AG08396 (cell line): Measurements from ENCODE around the gene CDC42EP1.
A peak's percentile ranks its signal among the peaks of the same experiment; 100 is the strongest.
"Not testable (repeated sequence)": the region's sequence is repeated elsewhere in the genome, so short reads cannot be mapped to it uniquely, and the experiment has no call there.

Experiments used
- DNase-seq: peaks from one replicate; pipeline ENCODE4 v3.0.0; 2012; ENCODE audit warnings: low spot score, mixed read lengths

Gene CDC42EP1

GRCh38 chr22:37534445-37534844, 25.8 kb upstream of the CDC42EP1 start:
- no peak for DNase-seq

- DNase-seq = no peak
Measured at GRCh38 chr22:37535159-37535558, 25.1 kb upstream of the CDC42EP1 start.

GRCh38 chr22:37538590-37539357, 21.5 kb upstream of the CDC42EP1 start:
- peak; percentile 92 for DNase-seq

- not testable (repeated sequence) for DNase-seq
Measured at GRCh38 chr22:37539790-37540189, 20.5 kb upstream of the CDC42EP1 start.

GRCh38 chr22:37542416-37542815, 17.9 kb upstream of the CDC42EP1 start:
- DNase-seq = not testable (repeated sequence)

GRCh38 chr22:37542959-37543358, 17.3 kb upstream of the CDC42EP1 start:
- no peak for DNase-seq

GRCh38 chr22:37544955-37545702, 15.2 kb upstream of the CDC42EP1 start:
- peak; percentile 68 for DNase-seq

- DNase-seq = peak; percentile 94
Measured at GRCh38 chr22:37545703-37546436, 14.4 kb upstream of the CDC42EP1 start.

GRCh38 chr22:37546437-37547250, 13.6 kb upstream of the CDC42EP1 start:
- peak; percentile 53 for DNase-seq

- no peak for DNase-seq
Measured at GRCh38 chr22:37547251-37547741, 13.0 kb upstream of the CDC42EP1 start.

GRCh38 chr22:37549704-37550059, 10.6 kb upstream of the CDC42EP1 start:
- peak; percentile 68 for DNase-seq

GRCh38 chr22:37550921-37551320, 9.4 kb upstream of the CDC42EP1 start:
- not testable (repeated sequence) for DNase-seq

GRCh38 chr22:37551981-37552380, 8.3 kb upstream of the CDC42EP1 start:
- DNase-seq = no peak

- DNase-seq = no peak
Measured at GRCh38 chr22:37552524-37553163, 7.6 kb upstream of the CDC42EP1 start.

GRCh38 chr22:37553725-37554124, 6.6 kb upstream of the CDC42EP1 start:
- DNase-seq = no peak

- DNase-seq = no peak
Measured at GRCh38 chr22:37555029-37555428, 5.3 kb upstream of the CDC42EP1 start.

- no peak for DNase-seq
Measured at GRCh38 chr22:37556710-37557109, 3.6 kb upstream of the CDC42EP1 start.

- no peak for DNase-seq
Measured at GRCh38 chr22:37557321-37558001, 2.8 kb upstream of the CDC42EP1 start.

GRCh38 chr22:37558815-37559214, 1.5 kb upstream of the CDC42EP1 start:
- no peak for DNase-seq

- DNase-seq = no peak
Measured at GRCh38 chr22:37559521-37559900, 769 bp upstream of the CDC42EP1 start.
